A549 (cell line): ENCODE data around the gene GSE1.

Source experiments
- BHLHE40 ChIP-seq: IDR thresholded peaks from 2 replicates; pipeline ENCODE4 v1.6.1; 2012; ENCODE audit warnings: low read depth, low read length, inconsistent platforms
- CTCF ChIP-seq: fragments of >200 bp; sonication (Bioruptor Twin); formaldehyde crosslinking; IDR thresholded peaks from 3 replicates; pipeline ENCODE4 v1.5.1; 2016
- HOXB13 ChIP-seq: fragments of 250-450 bp; sonication (Bioruptor Pico); IDR thresholded peaks from 2 replicates; pipeline ENCODE4 v1.5.0; 2020; ENCODE audit warnings: low read depth, mild to moderate bottlenecking, moderate library complexity
- PBX3 ChIP-seq: IDR thresholded peaks from 2 replicates; pipeline ENCODE4 v1.6.1; 2012
- PHF8 ChIP-seq: fragments of 200-600 bp; sonication (generic); IDR thresholded peaks from 2 replicates; pipeline ENCODE4 v1.6.1; 2016; ENCODE audit warnings: low read depth, mild to moderate bottlenecking, antibody characterized with exemption, moderate library complexity, borderline replicate concordance
- REST ChIP-seq: fragments of 200-600 bp; sonication (generic); IDR thresholded peaks from 2 replicates; pipeline ENCODE4 v1.6.1; 2016; ENCODE audit warnings: antibody characterized with exemption, mild to moderate bottlenecking, moderate library complexity
- TP53 ChIP-seq: fragments of 250-450 bp; sonication (Bioruptor Pico); IDR thresholded peaks from 2 replicates; pipeline ENCODE4 v1.5.0; 2021; ENCODE audit warnings: mild to moderate bottlenecking, moderate library complexity

- no peak for TF ChIP-seq HOXB13
- no peak for TF ChIP-seq CTCF
- no peak for TF ChIP-seq TP53 (CRISPR knock-in tag)
- no peak for TF ChIP-seq BHLHE40
- no peak for TF ChIP-seq PHF8
- TF ChIP-seq PBX3 = no peak
- no peak for TF ChIP-seq REST
Measured at GRCh38 chr16:85704900-85705846, 92.1 kb downstream of the GSE1 start.
